Astrocyte (in vitro differentiated cells and primary cell): ENCODE data around the gene EFEMP1.

ENCODE experiments used
- EZH2 ChIP-seq: IDR thresholded peaks from 2 replicates; pipeline ENCODE4 v1.6.1; 2012; ENCODE audit warnings: mild to moderate bottlenecking, low read length, inconsistent platforms; ENCODE audit not compliant: insufficient read depth
- TF ChIP-seq, protein P1 (sequence below): IDR thresholded peaks from 2 replicates; pipeline ENCODE4 v1.5.1; 2011; ENCODE audit warnings: low read depth, mild to moderate bottlenecking, inconsistent platforms, low read length, moderate library complexity; ENCODE audit not compliant: insufficient read depth

DNA sequence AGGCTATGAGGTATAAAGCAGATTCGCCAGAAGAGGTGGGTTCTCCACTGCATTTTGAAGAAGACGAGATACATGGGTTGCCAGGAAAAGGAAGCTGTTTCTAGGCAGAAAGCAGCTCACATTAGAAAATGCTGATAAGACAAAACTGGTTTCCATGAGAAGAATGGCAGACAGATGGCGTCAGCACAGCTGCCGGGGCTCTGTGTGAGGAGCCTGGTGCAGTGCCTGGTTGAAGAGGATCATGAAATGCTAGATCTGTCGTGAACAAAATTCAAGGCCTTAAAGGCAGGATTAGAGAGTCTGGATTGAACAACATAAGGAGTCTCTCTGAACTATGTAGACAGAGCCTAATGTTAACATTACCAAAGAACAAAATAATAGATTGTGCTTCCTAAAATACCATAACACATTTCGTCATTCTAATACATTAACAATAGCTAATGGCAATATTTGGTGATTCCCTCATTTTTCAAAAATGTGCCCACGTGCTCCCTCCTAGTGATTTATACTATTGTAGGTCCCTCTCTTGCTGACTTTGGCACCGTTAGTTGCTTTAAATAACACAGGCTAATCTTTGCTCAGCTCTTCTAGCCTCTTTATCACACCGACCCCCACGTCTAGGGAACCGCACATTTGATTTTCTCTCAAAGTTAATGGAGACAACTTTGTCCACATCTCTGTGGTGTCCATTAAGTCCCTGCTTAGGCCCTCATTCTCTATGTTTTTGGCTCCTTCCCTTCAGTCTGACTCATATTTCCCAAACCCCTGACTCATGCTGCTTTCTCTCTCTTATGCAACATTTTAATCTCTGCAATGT is 38.2 kb downstream of the EFEMP1 start:
- TF ChIP-seq, protein P1, sequence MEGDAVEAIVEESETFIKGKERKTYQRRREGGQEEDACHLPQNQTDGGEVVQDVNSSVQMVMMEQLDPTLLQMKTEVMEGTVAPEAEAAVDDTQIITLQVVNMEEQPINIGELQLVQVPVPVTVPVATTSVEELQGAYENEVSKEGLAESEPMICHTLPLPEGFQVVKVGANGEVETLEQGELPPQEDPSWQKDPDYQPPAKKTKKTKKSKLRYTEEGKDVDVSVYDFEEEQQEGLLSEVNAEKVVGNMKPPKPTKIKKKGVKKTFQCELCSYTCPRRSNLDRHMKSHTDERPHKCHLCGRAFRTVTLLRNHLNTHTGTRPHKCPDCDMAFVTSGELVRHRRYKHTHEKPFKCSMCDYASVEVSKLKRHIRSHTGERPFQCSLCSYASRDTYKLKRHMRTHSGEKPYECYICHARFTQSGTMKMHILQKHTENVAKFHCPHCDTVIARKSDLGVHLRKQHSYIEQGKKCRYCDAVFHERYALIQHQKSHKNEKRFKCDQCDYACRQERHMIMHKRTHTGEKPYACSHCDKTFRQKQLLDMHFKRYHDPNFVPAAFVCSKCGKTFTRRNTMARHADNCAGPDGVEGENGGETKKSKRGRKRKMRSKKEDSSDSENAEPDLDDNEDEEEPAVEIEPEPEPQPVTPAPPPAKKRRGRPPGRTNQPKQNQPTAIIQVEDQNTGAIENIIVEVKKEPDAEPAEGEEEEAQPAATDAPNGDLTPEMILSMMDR, result no peak
- TF ChIP-seq EZH2, result no peak
